ENCODE results near the gene DBT.

GRCh38 chr1:100279954-100280682 is 30.5 kb upstream of the DBT start:
- TF ChIP-seq CTCF (IDR thresholded peaks at IDR 0.05; ENCODE audit: poor library complexity, severe bottlenecking) (no peak), MXI1 (conservative IDR thresholded peaks at IDR 0.05; ENCODE audit: poor library complexity, severe bottlenecking) (no peak), TAF1 (IDR thresholded peaks at IDR 0.05; ENCODE audit: low read depth) (no peak), POLR2AphosphoS5 (IDR thresholded peaks at IDR 0.05) (no peak), EZH2 (IDR thresholded peaks at IDR 0.05; ENCODE audit: borderline replicate concordance, insufficient read depth, low read length, poor library complexity, severe bottlenecking) (no peak), EP300 (conservative IDR thresholded peaks at IDR 0.05; ENCODE audit: poor library complexity, severe bottlenecking) (no peak)
